Thoracic aorta (tissue), 2 donors: ENCODE measurements around the gene KRT37. TPM values are rescaled to one million over a fixed set of nuclear protein-coding genes. Genes with fewer than 3 reads are reported as not detected.

Experiments
- ATAC-seq: fragments of 150-250 bp; one replicate; pipeline ENCODE4 v1.8.0; 2017; ENCODE audit warnings: low read depth; ENCODE audit not compliant: insufficient number of reproducible peaks, low FRiP score
- DNase-seq: peaks from one replicate; pipeline ENCODE4 v3.0.0-alpha.2; 2020; ENCODE audit warnings: low spot score
- H3K27ac ChIP-seq, 2 donors: fragments of 200-600 bp; sonication (generic); 1 replicate in 1 of 2; 2 replicates in 1 of 2; pipeline ENCODE4 v1.5.1; 2016; ENCODE audit warnings: mild to moderate bottlenecking in 2 of 2, moderate library complexity in 2 of 2
- H3K27me3 ChIP-seq: fragments of 200-600 bp; sonication (generic); replicated peaks from 2 replicates; pipeline ENCODE4 v1.6.0; 2016; ENCODE audit warnings: mild to moderate bottlenecking; ENCODE audit not compliant: insufficient read depth
- H3K36me3 ChIP-seq: fragments of 200-600 bp; sonication (generic); one replicate; pipeline ENCODE4 v1.5.1; 2016
- H3K4me1 ChIP-seq, 2 donors: fragments of 200-600 bp; sonication (generic); 1 replicate in 1 of 2; 2 replicates in 1 of 2; pipeline versions ENCODE4 v1.5.1 to v1.6.0; 2016; ENCODE audit warnings: low read depth in 2 of 2, mild to moderate bottlenecking in 1 of 2; ENCODE audit not compliant: control insufficient read depth in 1 of 2
- H3K4me3 ChIP-seq: fragments of 200-600 bp; sonication (generic); 2 replicates; pipeline ENCODE4 v1.5.1; 2016; ENCODE audit warnings: mild to moderate bottlenecking
- H3K9me3 ChIP-seq: fragments of 200-600 bp; sonication (generic); 2 replicates; pipeline ENCODE4 v1.5.1; 2016
- CTCF ChIP-seq: fragments of 200-600 bp; sonication (generic); IDR thresholded peaks from one replicate; pipeline ENCODE4 v1.5.1; 2019; ENCODE audit warnings: antibody characterized with exemption
- total RNA-seq, 2 donors: library from RNA; depleted of rRNA; stranded (reverse); fragments of >200 nt; gene quantifications; one replicate each; pipeline versions ENCODE4 v1.1.0 to v1.2.3, GENCODE V29; 2016

Gene KRT37
- total RNA-seq, 2 donors from 2014 or later: not detected

- ATAC-seq (no peak), DNase-seq (no peak)
- Histone ChIP-seq H3K4me1 (peaks cover under 1 to 13% of the 10 kb centered on the region in 2 donors), H3K27ac (no peak overlapping the region), H3K9me3 (no peaks in the 10 kb centered on the region), H3K36me3 (no peaks in the 10 kb centered on the region), H3K4me3 (no peak overlapping the region), H3K27me3 (no peaks in the 10 kb centered on the region)
- no peak for TF ChIP-seq CTCF
Measured at GRCh38 chr17:41421617-41422016, 2.8 kb downstream of the KRT37 start.

GRCh38 chr17:41421116-41421515 is 3.3 kb downstream of the KRT37 start:
- Histone ChIP-seq H3K4me1 (peaks cover 6 to 18% of the 10 kb centered on the region in 2 donors), H3K4me3 (no peak overlapping the region), H3K27ac (no peak overlapping the region), H3K9me3 (no peaks in the 10 kb centered on the region), H3K27me3 (no peaks in the 10 kb centered on the region), H3K36me3 (no peaks in the 10 kb centered on the region)
- ATAC-seq: no peak
- no peak for TF ChIP-seq CTCF
- DNase-seq: no peak

GRCh38 chr17:41420134-41420533 is 4.3 kb downstream of the KRT37 start:
- H3K9me3 ChIP-seq: no peaks in the 10 kb centered on the region
- no peak for DNase-seq
- ATAC-seq: no peak
- no peaks in the 10 kb centered on the region for H3K27me3 ChIP-seq
- no peak for TF ChIP-seq CTCF
- no peaks in the 10 kb centered on the region for H3K36me3 ChIP-seq
- peaks cover 7 to 27% of the 10 kb centered on the region in 2 donors for H3K4me1 ChIP-seq
- H3K4me3 ChIP-seq: no peak overlapping the region
- no peak overlapping the region for H3K27ac ChIP-seq

GRCh38 chr17:41419716-41420115 is 4.7 kb downstream of the KRT37 start:
- no peak for TF ChIP-seq CTCF

GRCh38 chr17:41418116-41418860 is 6.1 kb downstream of the KRT37 start:
- no peaks in the 10 kb centered on the region for H3K36me3 ChIP-seq
- DNase-seq (no peak), ATAC-seq (no peak)
- H3K4me1 ChIP-seq: peaks cover 7 to 29% of the 10 kb centered on the region in 2 donors
- TF ChIP-seq CTCF: no peak
- no peak overlapping the region for H3K4me3 ChIP-seq
- no peak overlapping the region for H3K27ac ChIP-seq
- no peaks in the 10 kb centered on the region for H3K9me3 ChIP-seq
- no peaks in the 10 kb centered on the region for H3K27me3 ChIP-seq

More at GRCh38 chr17:41419716-41420115, 4.7 kb downstream of the KRT37 start:
- no peaks in the 10 kb centered on the region for H3K36me3 ChIP-seq
- H3K27me3 ChIP-seq: no peaks in the 10 kb centered on the region
- H3K9me3 ChIP-seq: no peaks in the 10 kb centered on the region
- no peak overlapping the region for H3K27ac ChIP-seq
- no peak overlapping the region for H3K4me3 ChIP-seq
- DNase-seq (no peak), ATAC-seq (no peak)
- H3K4me1 ChIP-seq: peaks cover 7 to 29% of the 10 kb centered on the region in 2 donors
